MM.1S (cell line): ENCODE data around the gene RSPH10B.

Experiments
- EZH2 ChIP-seq: fragments of 300-600 bp; sonication (generic); optimal IDR thresholded peaks from 2 replicates; pipeline ENCODE3; 2017; ENCODE audit warnings: low read depth, mild to moderate bottlenecking, antibody characterized with exemption, low read length, mixed read lengths
- EZH2phosphoT487 ChIP-seq: fragments of 300-600 bp; sonication (generic); IDR thresholded peaks from 2 replicates; pipeline ENCODE4 v1.6.1; 2018; ENCODE audit warnings: antibody characterized with exemption, low read length
- TF ChIP-seq, protein P1 (sequence below): fragments of 300-600 bp; sonication (generic); IDR thresholded peaks from 2 replicates; pipeline ENCODE4 v1.5.1; 2016; ENCODE audit warnings: antibody characterized with exemption, low read length, mixed read lengths

- TF ChIP-seq, protein P1, sequence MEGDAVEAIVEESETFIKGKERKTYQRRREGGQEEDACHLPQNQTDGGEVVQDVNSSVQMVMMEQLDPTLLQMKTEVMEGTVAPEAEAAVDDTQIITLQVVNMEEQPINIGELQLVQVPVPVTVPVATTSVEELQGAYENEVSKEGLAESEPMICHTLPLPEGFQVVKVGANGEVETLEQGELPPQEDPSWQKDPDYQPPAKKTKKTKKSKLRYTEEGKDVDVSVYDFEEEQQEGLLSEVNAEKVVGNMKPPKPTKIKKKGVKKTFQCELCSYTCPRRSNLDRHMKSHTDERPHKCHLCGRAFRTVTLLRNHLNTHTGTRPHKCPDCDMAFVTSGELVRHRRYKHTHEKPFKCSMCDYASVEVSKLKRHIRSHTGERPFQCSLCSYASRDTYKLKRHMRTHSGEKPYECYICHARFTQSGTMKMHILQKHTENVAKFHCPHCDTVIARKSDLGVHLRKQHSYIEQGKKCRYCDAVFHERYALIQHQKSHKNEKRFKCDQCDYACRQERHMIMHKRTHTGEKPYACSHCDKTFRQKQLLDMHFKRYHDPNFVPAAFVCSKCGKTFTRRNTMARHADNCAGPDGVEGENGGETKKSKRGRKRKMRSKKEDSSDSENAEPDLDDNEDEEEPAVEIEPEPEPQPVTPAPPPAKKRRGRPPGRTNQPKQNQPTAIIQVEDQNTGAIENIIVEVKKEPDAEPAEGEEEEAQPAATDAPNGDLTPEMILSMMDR = no peak
- no peak for TF ChIP-seq EZH2
- no peak for TF ChIP-seq EZH2phosphoT487
Measured at GRCh38 chr7:6011541-6011940, 41.1 kb upstream of the RSPH10B start.
